GM12878 (cell line): ENCODE results near the gene DMXL2. TPM values are rescaled to one million over a fixed set of nuclear protein-coding genes. Genes with fewer than 3 reads are reported as not detected.

Experiments used
- SRF ChIP-seq, 2 experiments: IDR thresholded peaks; 2 replicates each; pipeline ENCODE4 v1.6.1; 2011; ENCODE audit warnings: low read depth in 2 of 2, low read length in 2 of 2, mild to moderate bottlenecking in 1 of 2, moderate library complexity in 1 of 2
- polyA plus RNA-seq, 11 experiments: library from polyadenylated mRNA; depleted of rRNA in 4 of 11; unstranded in 6 of 11; stranded (reverse) in 5 of 11; fragments of >200 nt; fragmentation: Nextera tagmentation in 4 of 11; fragmentation: Illumina TruSeq in 1 of 11; extraction: Ambion mirVana in 4 of 11; extraction: Trizol in 1 of 11; gene quantifications; 1 replicate in 1 of 11; 2 replicates in 10 of 11; pipeline versions ENCODE4 v1.2.1 to v1.2.3, GENCODE V29; 2011 to 2016; ENCODE audit warnings: inconsistent platforms in 2 of 11, missing spikeins in 2 of 11, low read depth in 1 of 11
- total RNA-seq, 4 experiments: library from RNA; depleted of rRNA in 3 of 4; stranded (reverse); fragments of >200 nt in 3 of 4; fragmentation: Illumina TruSeq in 1 of 4; extraction: Trizol in 1 of 4; gene quantifications; 2 replicates each; pipeline versions ENCODE4 v1.2.1 to v1.2.3, GENCODE V29; 2013 to 2021

DMXL2 gene
- total and polyA plus RNA-seq, 10 of the 15 experiments (the other 5 are each of a cell fraction or from before 2014, with no cell fraction given), result 8.5 to 32.1 (median 22.0) TPM

DNA sequence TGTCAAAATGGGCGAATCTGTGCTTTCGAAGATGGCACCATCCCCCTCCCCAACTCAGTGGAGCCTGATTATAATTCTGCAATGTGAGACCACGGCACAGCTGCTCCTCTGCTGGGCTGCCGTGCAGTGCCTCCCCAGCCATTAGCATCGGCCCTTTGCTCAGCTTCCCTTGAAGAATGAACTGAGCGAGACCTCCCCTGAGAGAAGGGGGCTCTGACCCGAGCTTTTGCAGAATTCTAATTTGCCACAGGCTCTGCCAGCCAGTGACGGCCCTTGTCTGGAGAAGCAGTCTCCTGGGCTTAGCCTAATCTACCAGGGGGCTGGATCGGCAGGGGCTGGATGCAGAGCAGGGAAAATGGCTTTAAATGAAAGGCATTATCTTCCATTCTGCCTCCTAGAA is 223.9 kb downstream of the DMXL2 start (continued):
- no peak for TF ChIP-seq SRF (IDR thresholded peaks at IDR 0.05; ENCODE audit: low read depth in 2 of 2, low read length in 2 of 2)

Other genes starting within 250 kb of the DMXL2 start
- not detected in 2 replicates for gene SCG3, start 58.7 kb upstream of the DMXL2 start, total RNA-seq (2014; rRNA removed)
- gene SCG3, start 58.7 kb upstream of the DMXL2 start, total RNA-seq (2014; rRNA removed; fragmentation: Illumina TruSeq; extraction: Trizol), result not detected in 2 replicates
- gene SCG3, start 58.7 kb upstream of the DMXL2 start, total RNA-seq (2021), result not detected in 2 replicates
- gene SCG3, start 58.7 kb upstream of the DMXL2 start, polyA plus RNA-seq (2011; rRNA removed), result not detected in 2 replicates
- 0.03 TPM in 1 of 2 replicates, not detected in the other for gene SCG3, start 58.7 kb upstream of the DMXL2 start, polyA plus RNA-seq (2014; fragmentation: Illumina TruSeq; extraction: Trizol)
- not detected for gene SCG3, start 58.7 kb upstream of the DMXL2 start, polyA plus RNA-seq (2014; fragmentation: Nextera tagmentation; extraction: Ambion mirVana)
- gene SCG3, start 58.7 kb upstream of the DMXL2 start, polyA plus RNA-seq (2014; rRNA removed), result not detected in 2 replicates
- gene SCG3, start 58.7 kb upstream of the DMXL2 start, polyA plus RNA-seq (2016; fragmentation: Nextera tagmentation; extraction: Ambion mirVana), result under 1 TPM; 0.04 to 0.15 TPM
- gene LYSMD2, start 114.9 kb upstream of the DMXL2 start, total RNA-seq (2014; rRNA removed), result 36.8 and 51.3 TPM in 2 replicates
- 42.4 and 44.4 TPM in 2 replicates for gene LYSMD2, start 114.9 kb upstream of the DMXL2 start, total RNA-seq (2014; rRNA removed; fragmentation: Illumina TruSeq; extraction: Trizol)
- gene LYSMD2, start 114.9 kb upstream of the DMXL2 start, total RNA-seq (2021), result 41.9 and 42.1 TPM in 2 replicates
- 61.2 and 96.0 TPM in 2 replicates for gene LYSMD2, start 114.9 kb upstream of the DMXL2 start, polyA plus RNA-seq (2011; rRNA removed)
- gene LYSMD2, start 114.9 kb upstream of the DMXL2 start, polyA plus RNA-seq (2014; fragmentation: Illumina TruSeq; extraction: Trizol), result 40.3 and 50.4 TPM in 2 replicates
- 10 to 100 TPM; 30.5 to 61.3 TPM for gene LYSMD2, start 114.9 kb upstream of the DMXL2 start, polyA plus RNA-seq (2014; fragmentation: Nextera tagmentation; extraction: Ambion mirVana)
- gene LYSMD2, start 114.9 kb upstream of the DMXL2 start, polyA plus RNA-seq (2014; rRNA removed), result 40.9 and 48.5 TPM in 2 replicates
- 10 to 100 TPM; 49.4 to 54.9 TPM for gene LYSMD2, start 114.9 kb upstream of the DMXL2 start, polyA plus RNA-seq (2016; fragmentation: Nextera tagmentation; extraction: Ambion mirVana)
- gene TMOD2, start 128.8 kb upstream of the DMXL2 start, total RNA-seq (2014; rRNA removed), result 9.1 and 10.8 TPM in 2 replicates
- 12.6 and 13.9 TPM in 2 replicates for gene TMOD2, start 128.8 kb upstream of the DMXL2 start, total RNA-seq (2014; rRNA removed; fragmentation: Illumina TruSeq; extraction: Trizol)
- 13.0 and 15.2 TPM in 2 replicates for gene TMOD2, start 128.8 kb upstream of the DMXL2 start, total RNA-seq (2021)
- gene TMOD2, start 128.8 kb upstream of the DMXL2 start, polyA plus RNA-seq (2011; rRNA removed), result 0.61 and 0.66 TPM in 2 replicates
- gene TMOD2, start 128.8 kb upstream of the DMXL2 start, polyA plus RNA-seq (2014; fragmentation: Illumina TruSeq; extraction: Trizol), result 10.5 and 16.0 TPM in 2 replicates
- gene TMOD2, start 128.8 kb upstream of the DMXL2 start, polyA plus RNA-seq (2014; fragmentation: Nextera tagmentation; extraction: Ambion mirVana), result 1 to 10 TPM; 1.6 to 1.7 TPM
- gene TMOD2, start 128.8 kb upstream of the DMXL2 start, polyA plus RNA-seq (2014; rRNA removed), result 6.9 and 7.6 TPM in 2 replicates
- 1 to 10 TPM; 4.7 to 5.1 TPM for gene TMOD2, start 128.8 kb upstream of the DMXL2 start, polyA plus RNA-seq (2016; fragmentation: Nextera tagmentation; extraction: Ambion mirVana)
- gene TMOD3, start 206.9 kb upstream of the DMXL2 start, total RNA-seq (2014; rRNA removed), result 21.6 and 27.1 TPM in 2 replicates
- 32.8 and 34.6 TPM in 2 replicates for gene TMOD3, start 206.9 kb upstream of the DMXL2 start, total RNA-seq (2014; rRNA removed; fragmentation: Illumina TruSeq; extraction: Trizol)
- gene TMOD3, start 206.9 kb upstream of the DMXL2 start, total RNA-seq (2021), result 32.2 and 32.6 TPM in 2 replicates
- gene TMOD3, start 206.9 kb upstream of the DMXL2 start, polyA plus RNA-seq (2011; rRNA removed), result 19.4 and 34.8 TPM in 2 replicates
- gene TMOD3, start 206.9 kb upstream of the DMXL2 start, polyA plus RNA-seq (2014; fragmentation: Illumina TruSeq; extraction: Trizol), result 23.4 and 24.6 TPM in 2 replicates
- gene TMOD3, start 206.9 kb upstream of the DMXL2 start, polyA plus RNA-seq (2014; fragmentation: Nextera tagmentation; extraction: Ambion mirVana), result 1 to 10 TPM; 5.2 to 7.5 TPM
- gene TMOD3, start 206.9 kb upstream of the DMXL2 start, polyA plus RNA-seq (2014; rRNA removed), result 16.7 and 20.1 TPM in 2 replicates
- gene TMOD3, start 206.9 kb upstream of the DMXL2 start, polyA plus RNA-seq (2016; fragmentation: Nextera tagmentation; extraction: Ambion mirVana), result 10 to 100 TPM; 35.7 to 39.4 TPM